HG03060 (cell line): Measurements from ENCODE around the gene WDR1.

Experiments
- ATAC-seq: cut with Tn5 transposase; IDR thresholded peaks from one replicate; pipeline ENCODE4 v1.9.1; 2021; ENCODE audit warnings: low read depth, moderate number of reproducible peaks; ENCODE audit not compliant: unreplicated experiment

Gene WDR1

GRCh38 chr4:10116569-10117358 lies at the start of gene WDR1:
Gene WDR1 (minus strand): TSS chr4:10116799. CDS start chr4:10116666, 133 bp downstream.
- peak; percentile 73 for ATAC-seq

GRCh38 chr4:10164877-10165283 lies 48.3 kb upstream of the WDR1 start:
- ATAC-seq = no peak

- ATAC-seq = no peak
Measured at GRCh38 chr4:10163296-10163695, 46.7 kb upstream of the WDR1 start.

- ATAC-seq = no peak
Measured at GRCh38 chr4:10162341-10163000, 45.9 kb upstream of the WDR1 start.

- ATAC-seq = no peak
Measured at GRCh38 chr4:10161840-10162239, 45.2 kb upstream of the WDR1 start.

GRCh38 chr4:10161146-10161545 lies 44.5 kb upstream of the WDR1 start:
- ATAC-seq = no peak

- ATAC-seq = no peak
Measured at GRCh38 chr4:10160281-10160856, 43.8 kb upstream of the WDR1 start.

GRCh38 chr4:10159671-10160070 lies 43.1 kb upstream of the WDR1 start:
- no peak for ATAC-seq

- ATAC-seq = no peak
Measured at GRCh38 chr4:10158333-10158942, 41.8 kb upstream of the WDR1 start.

GRCh38 chr4:10157478-10158332 lies 41.1 kb upstream of the WDR1 start:
- ATAC-seq = no peak

GRCh38 chr4:10154241-10154640 lies 37.6 kb upstream of the WDR1 start:
- ATAC-seq = no peak

- no peak for ATAC-seq
Measured at GRCh38 chr4:10153161-10153560, 36.6 kb upstream of the WDR1 start.

- peak; percentile 46 for ATAC-seq
Measured at GRCh38 chr4:10151182-10151581, 34.6 kb upstream of the WDR1 start.

- no peak for ATAC-seq
Measured at GRCh38 chr4:10144966-10145365, 28.4 kb upstream of the WDR1 start.

GRCh38 chr4:10144479-10144878 lies 27.9 kb upstream of the WDR1 start:
- ATAC-seq = no peak

- no peak for ATAC-seq
Measured at GRCh38 chr4:10143171-10143570, 26.6 kb upstream of the WDR1 start.

GRCh38 chr4:10140866-10141759 lies 24.5 kb upstream of the WDR1 start:
- no peak for ATAC-seq

- ATAC-seq = no peak
Measured at GRCh38 chr4:10139518-10139917, 22.9 kb upstream of the WDR1 start.

GRCh38 chr4:10135260-10135659 lies 18.7 kb upstream of the WDR1 start:
- ATAC-seq = no peak
